K562 (cell line): ENCODE data around the gene TRAF3IP1. TPM values are rescaled to one million over a fixed set of nuclear protein-coding genes. Genes with fewer than 3 reads are reported as not detected.

Source experiments
- EWSR1 ChIP-seq: fragments of 450-650 bp; IDR thresholded peaks from 2 replicates; pipeline ENCODE4 v1.6.1; 2018; ENCODE audit warnings: borderline replicate concordance, mild to moderate bottlenecking, low read depth, moderate library complexity; ENCODE audit not compliant: partially characterized antibody
- FIP1L1 ChIP-seq: fragments of 200-400 bp; formaldehyde crosslinking; IDR thresholded peaks from 2 replicates; pipeline ENCODE4 v1.6.1; 2018; ENCODE audit warnings: mild to moderate bottlenecking, low read depth, low read length; ENCODE audit not compliant: poor library complexity, severe bottlenecking
- GTF2E2 ChIP-seq: fragments of 200-800 bp; sonication (Bioruptor generic); IDR thresholded peaks from 2 replicates; pipeline ENCODE4 v1.6.1; 2016; ENCODE audit warnings: missing genetic modification characterization, missing compliant biosample characterization
- SIX5 ChIP-seq, 2 experiments: IDR thresholded peaks; 2 replicates each; pipeline ENCODE4 v1.6.1; 2011; ENCODE audit warnings: low read length in 2 of 2, borderline replicate concordance in 1 of 2, low read depth in 1 of 2, mild to moderate bottlenecking in 1 of 2, moderate library complexity in 1 of 2; ENCODE audit not compliant: insufficient read depth in 1 of 2
- SMARCC2 ChIP-seq: fragments of 450-650 bp; IDR thresholded peaks from 2 replicates; pipeline ENCODE4 v1.6.1; 2017; ENCODE audit warnings: antibody characterized with exemption, moderate library complexity, mild to moderate bottlenecking, low read depth
- TRIM28 ChIP-seq: fragments of 450-650 bp; IDR thresholded peaks from 2 replicates; pipeline ENCODE4 v1.6.1; 2017
- ZNF407 ChIP-seq: fragments of 450-650 bp; IDR thresholded peaks from 2 replicates; pipeline ENCODE4 v1.6.1; 2016; ENCODE audit warnings: low read depth
- polyA plus RNA-seq, 8 experiments: library from polyadenylated mRNA; depleted of rRNA in 4 of 8; stranded (reverse) in 5 of 8; unstranded in 3 of 8; fragments of >200 nt; fragmentation: Nextera tagmentation in 2 of 8; fragmentation: Illumina TruSeq in 1 of 8; extraction: Ambion mirVana in 2 of 8; extraction: Trizol in 1 of 8; gene quantifications; 2 replicates each; pipeline versions ENCODE4 v1.2.1 to v1.2.3, GENCODE V29; 2011 to 2014; ENCODE audit warnings: inconsistent platforms in 1 of 8, missing spikeins in 1 of 8
- total RNA-seq, 7 experiments: library from RNA; depleted of rRNA in 6 of 7; stranded (reverse); fragments of >200 nt in 6 of 7; fragmentation: Illumina TruSeq in 2 of 7; extraction: Trizol in 2 of 7; gene quantifications; 2 replicates each; pipeline versions ENCODE4 v1.2.1 to v1.2.3, GENCODE V29; 2011 to 2021; ENCODE audit warnings: low replicate concordance in 1 of 7
- TF ChIP-seq, protein P1 (sequence below): sonication (generic); formaldehyde crosslinking; IDR thresholded peaks from 2 replicates; pipeline ENCODE4 v1.8.1; 2023; ENCODE audit warnings: missing genetic modification reagents, mild to moderate bottlenecking, borderline replicate concordance
- TF ChIP-seq, protein P2 (sequence below), 2 experiments: IDR thresholded peaks; 2 replicates each; pipeline ENCODE4 v1.6.1; 2012; ENCODE audit warnings: improper control_type of control experiment in 2 of 2, low read depth in 2 of 2, low read length in 2 of 2, borderline replicate concordance in 1 of 2

TRAF3IP1 gene
- total and polyA plus RNA-seq, 9 of the 15 experiments (the other 6 are each of a cell fraction or from before 2014, with no cell fraction given): 1.3 to 7.4 (median 3.4) TPM

DNA sequence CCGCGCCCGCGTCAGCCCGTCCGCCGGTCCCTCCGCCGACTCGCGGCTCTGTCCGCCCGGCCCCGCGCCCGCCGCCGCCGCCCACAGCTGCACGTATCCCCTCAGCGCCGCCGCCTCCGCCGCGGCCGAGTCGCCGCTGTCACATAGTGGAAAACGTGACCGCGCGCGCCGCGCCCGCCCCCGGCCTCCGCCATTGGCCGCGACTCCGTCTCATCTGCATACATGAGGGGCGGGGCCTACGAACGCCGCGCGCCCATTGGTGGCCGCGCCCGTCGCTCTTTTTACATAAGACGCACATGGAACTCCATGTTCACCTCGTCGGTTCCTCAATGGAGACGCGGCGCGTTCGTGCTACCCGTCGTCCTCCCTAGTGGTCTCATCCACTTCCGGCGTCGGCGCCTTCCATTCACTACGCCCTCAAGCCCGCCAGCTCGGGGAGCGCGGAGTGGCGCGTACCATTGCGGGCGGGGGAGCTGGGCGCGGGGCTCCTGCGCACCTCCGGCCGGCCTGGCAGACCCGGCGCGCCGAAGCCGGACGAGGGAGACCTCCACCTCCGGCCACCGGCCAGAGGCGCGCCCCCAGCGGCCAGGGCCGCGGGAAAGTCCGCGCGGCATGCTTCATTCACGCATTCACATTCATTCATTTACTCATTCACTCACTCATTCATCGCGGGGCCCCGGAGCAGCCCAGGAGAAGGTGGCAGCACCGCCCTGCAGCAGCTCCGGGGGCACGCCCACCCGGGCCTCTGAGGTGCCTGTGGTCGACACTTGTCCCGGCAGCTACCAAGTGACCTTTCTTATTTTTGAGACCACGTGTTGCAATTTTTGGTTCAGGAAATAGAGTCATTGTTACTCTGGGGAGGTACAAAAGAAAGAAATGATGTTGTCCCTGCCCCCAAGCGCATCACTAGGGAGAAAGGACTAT lies 31.4 kb upstream of the TRAF3IP1 start (continued):
- TF ChIP-seq SMARCC2 (no peak), EWSR1 (no peak), SIX5 (IDR thresholded peaks at IDR 0.05; ENCODE audit: borderline replicate concordance in 1 of 2, insufficient read depth in 1 of 2, low read depth in 1 of 2, low read length in 2 of 2) (no peak), FIP1L1 (peak; percentile 73), TRIM28 (no peak), GTF2E2 (tag) (no peak), ZNF407 (no peak)
- TF ChIP-seq, protein P1, sequence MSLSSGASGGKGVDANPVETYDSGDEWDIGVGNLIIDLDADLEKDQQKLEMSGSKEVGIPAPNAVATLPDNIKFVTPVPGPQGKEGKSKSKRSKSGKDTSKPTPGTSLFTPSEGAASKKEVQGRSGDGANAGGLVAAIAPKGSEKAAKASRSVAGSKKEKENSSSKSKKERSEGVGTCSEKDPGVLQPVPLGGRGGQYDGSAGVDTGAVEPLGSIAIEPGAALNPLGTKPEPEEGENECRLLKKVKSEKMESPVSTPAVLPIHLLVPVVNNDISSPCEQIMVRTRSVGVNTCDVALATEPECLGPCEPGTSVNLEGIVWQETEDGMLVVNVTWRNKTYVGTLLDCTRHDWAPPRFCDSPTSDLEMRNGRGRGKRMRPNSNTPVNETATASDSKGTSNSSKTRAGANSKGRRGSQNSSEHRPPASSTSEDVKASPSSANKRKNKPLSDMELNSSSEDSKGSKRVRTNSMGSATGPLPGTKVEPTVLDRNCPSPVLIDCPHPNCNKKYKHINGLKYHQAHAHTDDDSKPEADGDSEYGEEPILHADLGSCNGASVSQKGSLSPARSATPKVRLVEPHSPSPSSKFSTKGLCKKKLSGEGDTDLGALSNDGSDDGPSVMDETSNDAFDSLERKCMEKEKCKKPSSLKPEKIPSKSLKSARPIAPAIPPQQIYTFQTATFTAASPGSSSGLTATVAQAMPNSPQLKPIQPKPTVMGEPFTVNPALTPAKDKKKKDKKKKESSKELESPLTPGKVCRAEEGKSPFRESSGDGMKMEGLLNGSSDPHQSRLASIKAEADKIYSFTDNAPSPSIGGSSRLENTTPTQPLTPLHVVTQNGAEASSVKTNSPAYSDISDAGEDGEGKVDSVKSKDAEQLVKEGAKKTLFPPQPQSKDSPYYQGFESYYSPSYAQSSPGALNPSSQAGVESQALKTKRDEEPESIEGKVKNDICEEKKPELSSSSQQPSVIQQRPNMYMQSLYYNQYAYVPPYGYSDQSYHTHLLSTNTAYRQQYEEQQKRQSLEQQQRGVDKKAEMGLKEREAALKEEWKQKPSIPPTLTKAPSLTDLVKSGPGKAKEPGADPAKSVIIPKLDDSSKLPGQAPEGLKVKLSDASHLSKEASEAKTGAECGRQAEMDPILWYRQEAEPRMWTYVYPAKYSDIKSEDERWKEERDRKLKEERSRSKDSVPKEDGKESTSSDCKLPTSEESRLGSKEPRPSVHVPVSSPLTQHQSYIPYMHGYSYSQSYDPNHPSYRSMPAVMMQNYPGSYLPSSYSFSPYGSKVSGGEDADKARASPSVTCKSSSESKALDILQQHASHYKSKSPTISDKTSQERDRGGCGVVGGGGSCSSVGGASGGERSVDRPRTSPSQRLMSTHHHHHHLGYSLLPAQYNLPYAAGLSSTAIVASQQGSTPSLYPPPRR: no peak
- TF ChIP-seq, protein P2, sequence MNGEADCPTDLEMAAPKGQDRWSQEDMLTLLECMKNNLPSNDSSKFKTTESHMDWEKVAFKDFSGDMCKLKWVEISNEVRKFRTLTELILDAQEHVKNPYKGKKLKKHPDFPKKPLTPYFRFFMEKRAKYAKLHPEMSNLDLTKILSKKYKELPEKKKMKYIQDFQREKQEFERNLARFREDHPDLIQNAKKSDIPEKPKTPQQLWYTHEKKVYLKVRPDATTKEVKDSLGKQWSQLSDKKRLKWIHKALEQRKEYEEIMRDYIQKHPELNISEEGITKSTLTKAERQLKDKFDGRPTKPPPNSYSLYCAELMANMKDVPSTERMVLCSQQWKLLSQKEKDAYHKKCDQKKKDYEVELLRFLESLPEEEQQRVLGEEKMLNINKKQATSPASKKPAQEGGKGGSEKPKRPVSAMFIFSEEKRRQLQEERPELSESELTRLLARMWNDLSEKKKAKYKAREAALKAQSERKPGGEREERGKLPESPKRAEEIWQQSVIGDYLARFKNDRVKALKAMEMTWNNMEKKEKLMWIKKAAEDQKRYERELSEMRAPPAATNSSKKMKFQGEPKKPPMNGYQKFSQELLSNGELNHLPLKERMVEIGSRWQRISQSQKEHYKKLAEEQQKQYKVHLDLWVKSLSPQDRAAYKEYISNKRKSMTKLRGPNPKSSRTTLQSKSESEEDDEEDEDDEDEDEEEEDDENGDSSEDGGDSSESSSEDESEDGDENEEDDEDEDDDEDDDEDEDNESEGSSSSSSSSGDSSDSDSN (IDR thresholded peaks at IDR 0.05; ENCODE audit: borderline replicate concordance in 1 of 2, low read depth in 2 of 2, low read length in 2 of 2): no peak
